Measurements from ENCODE around the gene KRTAP12-3. TPM values are rescaled to one million over a fixed set of nuclear protein-coding genes. Genes with fewer than 3 reads are reported as not detected.
"Not testable (repeated sequence)": the region's sequence is repeated elsewhere in the genome, so short reads cannot be mapped to it uniquely, and the experiment has no call there.

The KRTAP12-3 gene
- total RNA-seq, 2 donors from 2014 or later, result not detected

DNA sequence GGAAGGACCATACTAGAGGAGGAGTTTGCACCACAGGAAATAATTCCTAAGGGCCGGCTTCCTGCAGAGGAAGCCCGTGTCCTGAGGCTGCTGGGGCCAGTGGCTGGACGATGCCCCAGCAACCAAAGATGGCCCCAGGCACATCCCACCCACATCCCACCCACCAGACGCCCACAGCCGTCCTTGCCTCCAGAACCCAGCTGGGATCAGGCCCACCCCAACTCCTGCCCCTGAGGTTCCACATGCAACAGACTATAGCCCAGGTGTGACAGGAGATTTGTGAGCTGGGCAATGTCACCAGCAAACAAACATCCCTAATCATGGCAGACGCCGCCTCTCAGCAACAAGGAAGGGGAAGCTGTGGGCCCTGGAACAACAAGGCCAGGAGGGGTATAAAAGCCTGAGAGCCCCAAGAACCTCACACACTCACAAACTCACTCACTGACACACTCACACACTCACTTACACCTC is 31.0 kb upstream of the KRTAP12-3 start, which contains the start of gene KRTAP10-9:
Gene KRTAP10-9 (plus strand): TSS at position 421 of the 471 bp plus-strand sequence. CDS start 79 bp downstream, outside the sequence.
- Histone ChIP-seq H3K9me3 (no peaks in the 10 kb centered on the region), H3K36me3 (no peaks in the 10 kb centered on the region), H3K27me3 (replicated peaks; ENCODE audit: insufficient read depth) (no peaks in the 10 kb centered on the region), H3K4me3 (no peak within 1 kb of the TSS), H3K4me1 (replicated peaks) (no peaks in the 10 kb centered on the region), H3K27ac (no peak within 1 kb of the TSS)
- intact Hi-C loops (cut with DNase I), result no loop called here
- 59% methylated on average over 7 of the region's 7 CpGs for WGBS
- no peak for DNase-seq (ENCODE audit: low spot score)
- no peak for TF ChIP-seq POLR2AphosphoS5 (IDR thresholded peaks at IDR 0.05)
- TF ChIP-seq, protein P1, sequence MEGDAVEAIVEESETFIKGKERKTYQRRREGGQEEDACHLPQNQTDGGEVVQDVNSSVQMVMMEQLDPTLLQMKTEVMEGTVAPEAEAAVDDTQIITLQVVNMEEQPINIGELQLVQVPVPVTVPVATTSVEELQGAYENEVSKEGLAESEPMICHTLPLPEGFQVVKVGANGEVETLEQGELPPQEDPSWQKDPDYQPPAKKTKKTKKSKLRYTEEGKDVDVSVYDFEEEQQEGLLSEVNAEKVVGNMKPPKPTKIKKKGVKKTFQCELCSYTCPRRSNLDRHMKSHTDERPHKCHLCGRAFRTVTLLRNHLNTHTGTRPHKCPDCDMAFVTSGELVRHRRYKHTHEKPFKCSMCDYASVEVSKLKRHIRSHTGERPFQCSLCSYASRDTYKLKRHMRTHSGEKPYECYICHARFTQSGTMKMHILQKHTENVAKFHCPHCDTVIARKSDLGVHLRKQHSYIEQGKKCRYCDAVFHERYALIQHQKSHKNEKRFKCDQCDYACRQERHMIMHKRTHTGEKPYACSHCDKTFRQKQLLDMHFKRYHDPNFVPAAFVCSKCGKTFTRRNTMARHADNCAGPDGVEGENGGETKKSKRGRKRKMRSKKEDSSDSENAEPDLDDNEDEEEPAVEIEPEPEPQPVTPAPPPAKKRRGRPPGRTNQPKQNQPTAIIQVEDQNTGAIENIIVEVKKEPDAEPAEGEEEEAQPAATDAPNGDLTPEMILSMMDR (IDR thresholded peaks at IDR 0.05), result no peak
- no peak for TF ChIP-seq POLR2A (IDR thresholded peaks at IDR 0.05)

DNA sequence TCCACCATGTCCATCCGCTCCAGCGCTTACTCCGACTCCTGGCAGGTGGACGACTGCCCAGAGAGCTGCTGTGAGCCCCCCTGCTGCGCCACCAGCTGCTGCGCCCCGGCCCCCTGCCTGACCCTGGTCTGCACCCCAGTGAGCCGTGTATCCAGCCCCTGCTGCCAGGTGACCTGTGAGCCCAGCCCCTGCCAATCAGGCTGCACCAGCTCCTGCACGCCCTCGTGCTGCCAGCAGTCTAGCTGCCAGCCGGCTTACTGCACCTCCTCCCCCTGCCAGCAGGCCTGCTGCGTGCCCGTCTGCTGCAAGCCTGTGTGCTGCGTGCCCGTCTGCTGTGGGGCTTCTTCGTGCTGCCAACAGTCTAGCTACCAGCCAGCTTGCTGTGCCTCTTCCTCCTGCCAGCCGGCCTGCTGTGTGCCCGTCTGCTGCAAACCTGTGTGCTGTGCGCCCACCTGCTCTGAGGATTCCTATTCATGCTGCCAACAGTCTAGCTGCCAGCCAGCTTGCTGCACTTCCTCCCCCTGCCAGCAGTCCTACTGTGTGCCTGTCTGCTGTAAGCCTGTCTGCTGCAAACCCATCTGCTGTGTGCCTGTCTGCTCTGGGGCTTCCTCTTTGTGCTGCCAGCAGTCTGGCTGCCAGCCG is 30.4 kb upstream of the KRTAP12-3 start:
- H3K27ac ChIP-seq; DNase-seq (ENCODE audit: low spot score); H3K27me3 ChIP-seq (replicated peaks; ENCODE audit: insufficient read depth); H3K36me3 ChIP-seq; H3K4me1 ChIP-seq (replicated peaks); intact Hi-C loops (cut with DNase I); H3K9me3 ChIP-seq; H3K4me3 ChIP-seq: not testable (repeated sequence)
- 75% methylated on average over 17 of the region's 20 CpGs for WGBS

GRCh38 chr21:44627831-44628233 is 29.9 kb upstream of the KRTAP12-3 start:
- 23% methylated on average over 9 of the region's 15 CpGs for WGBS
- DNase-seq (ENCODE audit: low spot score); intact Hi-C loops (cut with DNase I); H3K36me3 ChIP-seq; H3K4me1 ChIP-seq (replicated peaks); H3K27me3 ChIP-seq (replicated peaks; ENCODE audit: insufficient read depth); H3K4me3 ChIP-seq; H3K27ac ChIP-seq; H3K9me3 ChIP-seq: not testable (repeated sequence)

DNA sequence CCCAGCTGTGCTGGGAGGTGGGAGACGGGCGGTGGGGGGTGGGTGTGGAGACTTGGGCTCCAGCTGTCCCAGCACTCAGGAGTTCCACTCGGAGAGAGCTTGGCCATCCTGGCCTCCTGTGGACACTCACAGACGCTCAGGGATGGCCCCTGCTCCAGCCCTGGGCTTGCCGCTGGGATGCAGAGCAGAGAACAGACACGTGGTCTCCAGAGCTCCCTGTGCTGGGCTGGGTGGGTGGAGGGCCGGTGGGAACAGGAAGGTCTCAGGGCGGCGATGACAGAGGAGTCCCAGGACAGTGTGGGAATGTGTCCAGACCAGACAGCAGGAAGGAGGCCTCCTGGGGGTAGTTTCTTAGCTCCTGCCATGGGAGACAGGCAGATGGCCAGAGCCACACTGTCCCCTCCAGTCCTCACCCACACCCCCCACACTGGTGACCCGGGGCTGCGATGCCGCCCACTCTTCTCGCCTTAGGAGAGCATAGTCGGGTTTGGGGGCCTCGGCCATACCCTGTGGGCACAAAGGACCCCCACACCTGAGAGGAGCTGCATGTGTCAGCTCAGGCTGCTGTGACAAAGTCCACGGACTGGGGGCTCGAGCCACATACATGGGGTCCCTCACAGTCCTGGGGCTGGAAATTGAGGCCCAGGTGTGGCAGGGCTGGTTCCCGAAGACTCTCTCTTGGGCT is 28.9 kb upstream of the KRTAP12-3 start:
- no peak for TF ChIP-seq POLR2A (IDR thresholded peaks at IDR 0.05)
- no peak for TF ChIP-seq POLR2AphosphoS5 (IDR thresholded peaks at IDR 0.05)
- TF ChIP-seq, protein P1 (IDR thresholded peaks at IDR 0.05), result no peak
- WGBS, result 80% methylated on average over 16 of the region's 18 CpGs
- intact Hi-C loops (cut with DNase I), result no loop called here
- no peaks in the 10 kb centered on the region for H3K27me3 ChIP-seq (replicated peaks; ENCODE audit: insufficient read depth)
- no peaks in the 10 kb centered on the region for H3K4me1 ChIP-seq (replicated peaks)
- H3K36me3 ChIP-seq, result no peaks in the 10 kb centered on the region
- H3K27ac ChIP-seq, result no peak overlapping the region
- H3K9me3 ChIP-seq, result no peaks in the 10 kb centered on the region
- no peak overlapping the region for H3K4me3 ChIP-seq
- DNase-seq (ENCODE audit: low spot score), result no peak

DNA sequence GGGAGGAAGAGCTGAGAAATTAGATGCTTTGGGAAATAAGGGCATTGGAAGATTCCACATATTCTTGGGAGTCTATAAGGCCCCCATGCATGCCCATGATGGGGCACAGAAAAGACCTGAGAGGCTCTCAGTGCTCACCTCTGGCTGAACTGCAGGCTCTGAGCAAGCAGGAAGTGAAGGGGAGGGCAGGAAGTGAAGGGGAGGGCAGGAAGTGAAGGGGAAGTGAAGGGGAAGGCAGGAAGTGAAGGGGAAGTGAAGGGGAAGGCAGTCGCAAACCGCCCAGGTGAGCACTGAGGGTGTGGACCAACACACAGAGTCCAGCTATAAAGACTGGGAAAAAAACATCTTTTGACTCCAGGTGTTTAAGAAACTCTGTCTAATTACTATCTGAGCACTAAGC is 27.3 kb upstream of the KRTAP12-3 start:
- Histone ChIP-seq H3K27me3 (replicated peaks; ENCODE audit: insufficient read depth) (no peaks in the 10 kb centered on the region), H3K4me1 (replicated peaks) (no peaks in the 10 kb centered on the region), H3K27ac (no peak overlapping the region), H3K36me3 (no peaks in the 10 kb centered on the region), H3K4me3 (no peak overlapping the region), H3K9me3 (no peaks in the 10 kb centered on the region)
- 91% methylated on average over 2 of the region's 2 CpGs for WGBS
- no peak for TF ChIP-seq POLR2A (IDR thresholded peaks at IDR 0.05)
- TF ChIP-seq POLR2AphosphoS5 (IDR thresholded peaks at IDR 0.05), result no peak
- TF ChIP-seq, protein P1 (IDR thresholded peaks at IDR 0.05), result no peak
- intact Hi-C loops (cut with DNase I), result no loop called here
- no peak for DNase-seq (ENCODE audit: low spot score)

GRCh38 chr21:44632067-44632466 is 25.7 kb upstream of the KRTAP12-3 start:
- WGBS, result 95% methylated on average over 1 of the region's 1 CpG
- intact Hi-C loops (cut with DNase I), result no loop called here

More at GRCh38 chr21:44632067-44632466, 25.7 kb upstream of the KRTAP12-3 start:
- no peaks in the 10 kb centered on the region for H3K9me3 ChIP-seq
- no peak overlapping the region for H3K27ac ChIP-seq
- no peak for DNase-seq (ENCODE audit: low spot score)
- H3K36me3 ChIP-seq, result no peaks in the 10 kb centered on the region
- no peak overlapping the region for H3K4me3 ChIP-seq
- TF ChIP-seq POLR2AphosphoS5 (IDR thresholded peaks at IDR 0.05) (no peak), POLR2A (IDR thresholded peaks at IDR 0.05) (no peak)
- TF ChIP-seq, protein P1 (IDR thresholded peaks at IDR 0.05), result no peak
- H3K27me3 ChIP-seq (replicated peaks; ENCODE audit: insufficient read depth), result no peaks in the 10 kb centered on the region
- no peaks in the 10 kb centered on the region for H3K4me1 ChIP-seq (replicated peaks)
